ENCODE results near the gene IMMP2L. TPM values are rescaled to one million over a fixed set of nuclear protein-coding genes. Genes with fewer than 3 reads are reported as not detected.

The IMMP2L gene
- total and polyA plus RNA-seq, 4 donors, result 9.2 to 34.7 (median 11.1) TPM

GRCh38 chr7:111098926-111099250, 463.4 kb downstream of the IMMP2L start:
- no peak for ATAC-seq (ENCODE audit: insufficient read depth, low FRiP score)
- Histone ChIP-seq H3K9me3 (ENCODE audit: control insufficient read depth in 4 of 4, insufficient read depth in 3 of 4, low read length in 3 of 4) (no peaks in the 10 kb centered on the region), H3K4me3 (no peak overlapping the region), H3K27me3 (ENCODE audit: control insufficient read depth in 3 of 3, insufficient read depth in 3 of 3, low read length in 2 of 3) (no peaks in the 10 kb centered on the region), H3K27ac (ENCODE audit: low read depth in 1 of 2, low read length in 1 of 2) (no peak overlapping the region), H3K36me3 (ENCODE audit: control insufficient read depth in 4 of 4, insufficient read depth in 4 of 4, low read length in 4 of 4) (no peaks in the 10 kb centered on the region), H3K9ac (ENCODE audit: insufficient read depth in 1 of 2, low read length in 2 of 2) (no peak overlapping the region), H3K4me1 (ENCODE audit: control insufficient read depth in 5 of 5, insufficient read depth in 5 of 5, low read length in 5 of 5) (peaks cover 0 to 20% (median 2%) of the 10 kb centered on the region in 5 donors)
- WGBS, 2 donors, result 0 to 6% methylated on average over 1 of the region's 1 CpG
- no peak for DNase-seq
- TF ChIP-seq, protein P1, sequence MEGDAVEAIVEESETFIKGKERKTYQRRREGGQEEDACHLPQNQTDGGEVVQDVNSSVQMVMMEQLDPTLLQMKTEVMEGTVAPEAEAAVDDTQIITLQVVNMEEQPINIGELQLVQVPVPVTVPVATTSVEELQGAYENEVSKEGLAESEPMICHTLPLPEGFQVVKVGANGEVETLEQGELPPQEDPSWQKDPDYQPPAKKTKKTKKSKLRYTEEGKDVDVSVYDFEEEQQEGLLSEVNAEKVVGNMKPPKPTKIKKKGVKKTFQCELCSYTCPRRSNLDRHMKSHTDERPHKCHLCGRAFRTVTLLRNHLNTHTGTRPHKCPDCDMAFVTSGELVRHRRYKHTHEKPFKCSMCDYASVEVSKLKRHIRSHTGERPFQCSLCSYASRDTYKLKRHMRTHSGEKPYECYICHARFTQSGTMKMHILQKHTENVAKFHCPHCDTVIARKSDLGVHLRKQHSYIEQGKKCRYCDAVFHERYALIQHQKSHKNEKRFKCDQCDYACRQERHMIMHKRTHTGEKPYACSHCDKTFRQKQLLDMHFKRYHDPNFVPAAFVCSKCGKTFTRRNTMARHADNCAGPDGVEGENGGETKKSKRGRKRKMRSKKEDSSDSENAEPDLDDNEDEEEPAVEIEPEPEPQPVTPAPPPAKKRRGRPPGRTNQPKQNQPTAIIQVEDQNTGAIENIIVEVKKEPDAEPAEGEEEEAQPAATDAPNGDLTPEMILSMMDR (IDR thresholded peaks at IDR 0.05; ENCODE audit: control extremely low read depth, extremely low read depth), result no peak

GRCh38 chr7:111098011-111098925, 464.0 kb downstream of the IMMP2L start:
- DNase-seq, result peak; percentile 61 to 86 (median 75)
- Histone ChIP-seq H3K4me1 (ENCODE audit: control insufficient read depth in 5 of 5, insufficient read depth in 5 of 5, low read length in 5 of 5) (peaks cover 0 to 26% (median 4%) of the 10 kb centered on the region in 5 donors), H3K36me3 (ENCODE audit: control insufficient read depth in 4 of 4, insufficient read depth in 4 of 4, low read length in 4 of 4) (no peaks in the 10 kb centered on the region), H3K27ac (ENCODE audit: low read depth in 1 of 2, low read length in 1 of 2) (no peak overlapping the region), H3K4me3 (no peak overlapping the region), H3K9ac (ENCODE audit: insufficient read depth in 1 of 2, low read length in 2 of 2) (no peak overlapping the region), H3K27me3 (ENCODE audit: control insufficient read depth in 3 of 3, insufficient read depth in 3 of 3, low read length in 2 of 3) (no peaks in the 10 kb centered on the region), H3K9me3 (ENCODE audit: control insufficient read depth in 4 of 4, insufficient read depth in 3 of 4, low read length in 3 of 4) (no peaks in the 10 kb centered on the region)
- 33 to 38% methylated on average over 10 of the region's 10 CpGs for WGBS, 2 donors
- no peak for ATAC-seq (ENCODE audit: insufficient read depth, low FRiP score)
- TF ChIP-seq, protein P1 (IDR thresholded peaks at IDR 0.05; ENCODE audit: control extremely low read depth, extremely low read depth), result peak; percentile 47

DNA sequence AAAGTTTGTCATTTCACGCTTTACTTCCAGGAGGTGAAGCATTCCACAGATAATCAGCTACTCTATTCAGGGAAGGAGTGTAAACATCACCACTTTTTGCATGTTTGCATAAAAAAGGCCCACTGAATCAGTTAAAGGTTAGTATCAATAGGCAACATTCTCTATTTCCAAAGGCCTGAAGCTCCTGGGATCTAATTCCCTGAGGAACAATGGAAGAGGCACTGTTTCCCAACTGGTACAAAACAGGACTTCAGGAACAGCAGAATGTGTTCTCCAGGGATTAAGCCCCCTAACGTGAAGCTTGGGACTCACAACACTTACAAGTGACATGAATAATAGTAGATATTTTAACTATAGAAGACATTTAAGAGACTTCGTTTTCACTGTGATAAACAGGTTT, 465.3 kb downstream of the IMMP2L start:
- no peak overlapping the region for H3K4me3 ChIP-seq
- no peaks in the 10 kb centered on the region for H3K27me3 ChIP-seq (ENCODE audit: control insufficient read depth in 3 of 3, insufficient read depth in 3 of 3, low read length in 2 of 3)
- H3K27ac ChIP-seq (ENCODE audit: low read depth in 1 of 2, low read length in 1 of 2), result no peak overlapping the region
- TF ChIP-seq, protein P1 (IDR thresholded peaks at IDR 0.05; ENCODE audit: control extremely low read depth, extremely low read depth), result no peak
- H3K36me3 ChIP-seq (ENCODE audit: control insufficient read depth in 4 of 4, insufficient read depth in 4 of 4, low read length in 4 of 4), result no peaks in the 10 kb centered on the region
- ATAC-seq (ENCODE audit: insufficient read depth, low FRiP score) (no peak), DNase-seq (no peak)
- H3K4me1 ChIP-seq (ENCODE audit: control insufficient read depth in 5 of 5, insufficient read depth in 5 of 5, low read length in 5 of 5), result peaks cover 0 to 29% (median 8%) of the 10 kb centered on the region in 5 donors
- H3K9me3 ChIP-seq (ENCODE audit: control insufficient read depth in 4 of 4, insufficient read depth in 3 of 4, low read length in 3 of 4), result no peaks in the 10 kb centered on the region
- H3K9ac ChIP-seq (ENCODE audit: insufficient read depth in 1 of 2, low read length in 2 of 2), result no peak overlapping the region
- WGBS, 2 donors, result 88% methylated on average over 3 of the region's 3 CpGs

All from lung (tissue), 12 donors.